Activated CD4-positive, alpha-beta T cell treated with anti-CD3 and anti-CD28 coated beads for 36 hours (primary cell): ENCODE measurements around the gene C7orf25. TPM values are rescaled to one million over a fixed set of nuclear protein-coding genes. Genes with fewer than 3 reads are reported as not detected.

Experiments used
- ATAC-seq: fragments of 200-7000 bp; cut with Tn5 transposase; one replicate; pipeline ENCODE4 v1.10.0; 2021; ENCODE audit warnings: mild to moderate bottlenecking, moderate library complexity
- CTCF ChIA-PET: fragments of 350-600 bp; sonication (Branson Sonifier 250); formaldehyde crosslinking; loops from one replicate; lab custom pipeline; 2021; ENCODE audit warnings: antibody characterized with exemption; lab: Charles Lee
- POLR2A ChIA-PET: fragments of 350-600 bp; sonication (Branson Sonifier 250); formaldehyde crosslinking; loops from one replicate; lab custom pipeline; 2021; ENCODE audit warnings: antibody characterized with exemption, inconsistent platforms; lab: Charles Lee
- DNase-seq: peaks from one replicate; pipeline ENCODE4 v3.0.0-alpha.2; 2020
- H3K27ac Mint-ChIP-seq: one replicate; pipeline ENCODE4 v1.8.0; 2021; ENCODE audit warnings: mixed read lengths
- H3K27me3 Mint-ChIP-seq: one replicate; pipeline ENCODE4 v1.8.0; 2021; ENCODE audit warnings: mixed read lengths
- H3K36me3 Mint-ChIP-seq: one replicate; pipeline ENCODE4 v1.8.0; 2021; ENCODE audit warnings: low read depth, mixed read lengths
- H3K4me1 Mint-ChIP-seq: one replicate; pipeline ENCODE4 v1.8.0; 2021; ENCODE audit warnings: mixed read lengths
- H3K4me3 Mint-ChIP-seq: one replicate; pipeline ENCODE4 v1.8.0; 2021; ENCODE audit warnings: mild to moderate bottlenecking, moderate library complexity, mixed read lengths
- H3K9me3 Mint-ChIP-seq: one replicate; pipeline ENCODE4 v1.8.0; 2021; ENCODE audit warnings: low read depth, mixed read lengths
- intact Hi-C, 2 experiments: fragments of 100-400 bp; cut with DNase I in 1 of 2; cut with micrococcal nuclease in 1 of 2; formaldehyde crosslinking; loops; one replicate each; pipeline versions ENCODE4 v1.14.2 to v1.15.1; 2022 to 2024; cut with DNase I, micrococcal nuclease
- total RNA-seq, 2 experiments: library from RNA; stranded (reverse); gene quantifications; one replicate each; pipeline ENCODE4 v1.2.3, GENCODE V29; 2021

Gene C7orf25
- 1 to 10 TPM; 2.7 to 5.4 TPM for total RNA-seq

GRCh38 chr7:42911454-42912447 is at the start of gene C7orf25:
Gene C7orf25, minus strand, starts transcription at chr7:42912070. Its CDS starts 1,170 bp downstream, at chr7:42910900.
- ATAC-seq (peak; percentile 89), DNase-seq (peak; percentile 98)
- peak within 1 kb of the TSS; percentile 92 for H3K27ac Mint-ChIP-seq
- H3K9me3 Mint-ChIP-seq: peaks cover 2% of the 10 kb centered on the region
- H3K27me3 Mint-ChIP-seq: no peaks in the 10 kb centered on the region
- intact Hi-C loops: loop anchor here (1.0 to 2.0 kb wide), 4 partner anchors 21 to 42 kb away; partner anchors contain the start of genes MRPL32 (in 2 of the 2) and PSMA2 (in 2 of the 2)
- ChIA-PET POLR2A (interaction anchor here (0.6 to 1.0 kb wide), 2 partner anchors 19 to 20 kb away, joined by 3 to 7 read pairs; partner anchors contain the start of genes MRPL32 and PSMA2), CTCF (interaction anchor here (0.5 to 3.1 kb wide), 5 partner anchors 13 to 34 kb away, joined by 3 to 8 read pairs (median 4); partner anchors contain the start of genes MRPL32 and PSMA2)
- peak within 1 kb of the TSS; percentile 87 for H3K4me3 Mint-ChIP-seq
- H3K36me3 Mint-ChIP-seq: peaks cover 47% of the 10 kb centered on the region
- H3K4me1 Mint-ChIP-seq: peaks cover 56% of the 10 kb centered on the region

GRCh38 chr7:42961170-42961569 is 49.3 kb upstream of the C7orf25 start:
- no peak overlapping the region for H3K27ac Mint-ChIP-seq
- CTCF ChIA-PET: interaction anchor here (1.5 to 1.7 kb wide), 2 partner anchors 11 to 147 kb away, joined by 3 to 5 read pairs; no protein-coding TSS in a partner anchor
- ATAC-seq: no peak

GRCh38 chr7:42960762-42961161 is 48.9 kb upstream of the C7orf25 start:
- Mint-ChIP-seq H3K4me3 (no peak overlapping the region), H3K9me3 (peaks cover 5% of the 10 kb centered on the region), H3K27me3 (peaks cover 9% of the 10 kb centered on the region), H3K27ac (no peak overlapping the region), H3K36me3 (no peaks in the 10 kb centered on the region), H3K4me1 (peaks cover 11% of the 10 kb centered on the region)
- ATAC-seq (no peak), DNase-seq (no peak)
- ChIA-PET POLR2A (no interaction called here), CTCF (interaction anchor here (1.5 kb wide), 1 partner anchor 11 kb away, joined by 3 read pairs; no protein-coding TSS in a partner anchor)
- intact Hi-C loops: loop anchor here in 1 of 2 experiments (5.0 kb wide), 1 partner anchor 117 kb away; no protein-coding TSS in a partner anchor

More at GRCh38 chr7:42961170-42961569, 49.3 kb upstream of the C7orf25 start:
- POLR2A ChIA-PET: no interaction called here
- Mint-ChIP-seq H3K4me1 (peaks cover 11% of the 10 kb centered on the region), H3K27me3 (peaks cover 9% of the 10 kb centered on the region), H3K36me3 (no peaks in the 10 kb centered on the region), H3K9me3 (peaks cover 4% of the 10 kb centered on the region), H3K4me3 (no peak overlapping the region)
- intact Hi-C loops: loop anchor here in 1 of 2 experiments (5.0 kb wide), 1 partner anchor 116 kb away; no protein-coding TSS in a partner anchor
- no peak for DNase-seq

- H3K4me1 Mint-ChIP-seq: no peaks in the 10 kb centered on the region
- ChIA-PET CTCF (interaction anchor here (0.9 to 1.4 kb wide), 2 partner anchors 13 to 18 kb away, joined by 3 read pairs; no protein-coding TSS in a partner anchor), POLR2A (no interaction called here)
- no peak overlapping the region for H3K27ac Mint-ChIP-seq
- H3K36me3 Mint-ChIP-seq: no peaks in the 10 kb centered on the region
- ATAC-seq (no peak), DNase-seq (no peak)
- peaks cover 9% of the 10 kb centered on the region for H3K9me3 Mint-ChIP-seq
- H3K27me3 Mint-ChIP-seq: peaks cover 8% of the 10 kb centered on the region
- intact Hi-C loops: no loop called here
- no peak overlapping the region for H3K4me3 Mint-ChIP-seq
Observed at GRCh38 chr7:42959549-42959948, 47.7 kb upstream of the C7orf25 start.

GRCh38 chr7:42956062-42956461 is 44.2 kb upstream of the C7orf25 start:
- intact Hi-C loops: no loop called here
- ATAC-seq: no peak

GRCh38 chr7:42953994-42954393 is 42.1 kb upstream of the C7orf25 start:
- ATAC-seq (no peak), DNase-seq (no peak)
- no peaks in the 10 kb centered on the region for H3K36me3 Mint-ChIP-seq
- H3K9me3 Mint-ChIP-seq: peaks cover 10% of the 10 kb centered on the region
- H3K27me3 Mint-ChIP-seq: no peaks in the 10 kb centered on the region
- no peak overlapping the region for H3K4me3 Mint-ChIP-seq
- CTCF ChIA-PET: no interaction called here
- intact Hi-C loops: no loop called here
- no peaks in the 10 kb centered on the region for H3K4me1 Mint-ChIP-seq
- POLR2A ChIA-PET: no interaction called here
- no peak overlapping the region for H3K27ac Mint-ChIP-seq

More at GRCh38 chr7:42956062-42956461, 44.2 kb upstream of the C7orf25 start:
- Mint-ChIP-seq H3K36me3 (no peaks in the 10 kb centered on the region), H3K27ac (no peak overlapping the region), H3K9me3 (peaks cover 10% of the 10 kb centered on the region), H3K4me3 (no peak overlapping the region), H3K4me1 (no peaks in the 10 kb centered on the region), H3K27me3 (peaks cover 8% of the 10 kb centered on the region)
- CTCF ChIA-PET: interaction anchor here (0.6 to 0.8 kb wide), 2 partner anchors 10 to 15 kb away, joined by 3 read pairs; no protein-coding TSS in a partner anchor
- DNase-seq: no peak
- POLR2A ChIA-PET: no interaction called here

- Mint-ChIP-seq H3K4me1 (no peaks in the 10 kb centered on the region), H3K27me3 (no peaks in the 10 kb centered on the region), H3K9me3 (peaks cover 10% of the 10 kb centered on the region), H3K4me3 (no peak overlapping the region), H3K36me3 (no peaks in the 10 kb centered on the region), H3K27ac (no peak overlapping the region)
- DNase-seq (no peak), ATAC-seq (no peak)
- intact Hi-C loops: no loop called here
- ChIA-PET POLR2A (no interaction called here), CTCF (interaction anchor here (1.2 kb wide), 1 partner anchor 1014 kb away, joined by 3 read pairs; no protein-coding TSS in a partner anchor)
Observed at GRCh38 chr7:42952328-42952727, 40.5 kb upstream of the C7orf25 start.

GRCh38 chr7:42950417-42950816 is 38.5 kb upstream of the C7orf25 start:
- H3K4me1 Mint-ChIP-seq: peaks cover 10% of the 10 kb centered on the region
- no peak for ATAC-seq
- intact Hi-C loops: no loop called here
- no peak overlapping the region for H3K4me3 Mint-ChIP-seq
- H3K27me3 Mint-ChIP-seq: no peaks in the 10 kb centered on the region
- H3K27ac Mint-ChIP-seq: no peak overlapping the region
- ChIA-PET POLR2A (no interaction called here), CTCF (no interaction called here)
- no peaks in the 10 kb centered on the region for H3K36me3 Mint-ChIP-seq
- H3K9me3 Mint-ChIP-seq: peaks cover 5% of the 10 kb centered on the region
- DNase-seq: no peak

GRCh38 chr7:42947521-42947920 is 35.7 kb upstream of the C7orf25 start:
- ATAC-seq (no peak), DNase-seq (no peak)
- Mint-ChIP-seq H3K27ac (no peak overlapping the region), H3K9me3 (no peaks in the 10 kb centered on the region), H3K4me3 (no peak overlapping the region), H3K4me1 (peaks cover 11% of the 10 kb centered on the region), H3K36me3 (no peaks in the 10 kb centered on the region), H3K27me3 (no peaks in the 10 kb centered on the region)
- intact Hi-C loops: loop anchor here in 1 of 2 experiments (10.0 kb wide), 1 partner anchor 407 kb away; no protein-coding TSS in a partner anchor
- ChIA-PET CTCF (no interaction called here), POLR2A (no interaction called here)

GRCh38 chr7:42946627-42946950 is 34.7 kb upstream of the C7orf25 start:
- ChIA-PET POLR2A (no interaction called here), CTCF (interaction anchor here (0.7 to 2.0 kb wide), 2 partner anchors 9 to 316 kb away, joined by 3 to 4 read pairs; no protein-coding TSS in a partner anchor)
- no peak overlapping the region for H3K27ac Mint-ChIP-seq
- H3K4me1 Mint-ChIP-seq: peaks cover 11% of the 10 kb centered on the region
- H3K27me3 Mint-ChIP-seq: no peaks in the 10 kb centered on the region
- intact Hi-C loops: loop anchor here in 1 of 2 experiments (10.0 kb wide), 1 partner anchor 408 kb away; no protein-coding TSS in a partner anchor
- H3K4me3 Mint-ChIP-seq: no peak overlapping the region
- ATAC-seq: peak; percentile 15
- no peaks in the 10 kb centered on the region for H3K36me3 Mint-ChIP-seq
- DNase-seq: no peak
- no peaks in the 10 kb centered on the region for H3K9me3 Mint-ChIP-seq
